ENCODE results near the gene DPF3.

- TF ChIP-seq, protein P1, sequence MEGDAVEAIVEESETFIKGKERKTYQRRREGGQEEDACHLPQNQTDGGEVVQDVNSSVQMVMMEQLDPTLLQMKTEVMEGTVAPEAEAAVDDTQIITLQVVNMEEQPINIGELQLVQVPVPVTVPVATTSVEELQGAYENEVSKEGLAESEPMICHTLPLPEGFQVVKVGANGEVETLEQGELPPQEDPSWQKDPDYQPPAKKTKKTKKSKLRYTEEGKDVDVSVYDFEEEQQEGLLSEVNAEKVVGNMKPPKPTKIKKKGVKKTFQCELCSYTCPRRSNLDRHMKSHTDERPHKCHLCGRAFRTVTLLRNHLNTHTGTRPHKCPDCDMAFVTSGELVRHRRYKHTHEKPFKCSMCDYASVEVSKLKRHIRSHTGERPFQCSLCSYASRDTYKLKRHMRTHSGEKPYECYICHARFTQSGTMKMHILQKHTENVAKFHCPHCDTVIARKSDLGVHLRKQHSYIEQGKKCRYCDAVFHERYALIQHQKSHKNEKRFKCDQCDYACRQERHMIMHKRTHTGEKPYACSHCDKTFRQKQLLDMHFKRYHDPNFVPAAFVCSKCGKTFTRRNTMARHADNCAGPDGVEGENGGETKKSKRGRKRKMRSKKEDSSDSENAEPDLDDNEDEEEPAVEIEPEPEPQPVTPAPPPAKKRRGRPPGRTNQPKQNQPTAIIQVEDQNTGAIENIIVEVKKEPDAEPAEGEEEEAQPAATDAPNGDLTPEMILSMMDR (IDR thresholded peaks at IDR 0.05): no peak
- TF ChIP-seq POLR2AphosphoS5 (IDR thresholded peaks at IDR 0.05): no peak
- TF ChIP-seq POLR2A (IDR thresholded peaks at IDR 0.05): no peak
Measured at GRCh38 chr14:72630374-72630773, 263.5 kb downstream of the DPF3 start.
